Ovary (tissue), 9 donors: ENCODE measurements around the gene NDFIP1. TPM values are rescaled to one million over a fixed set of nuclear protein-coding genes. Genes with fewer than 3 reads are reported as not detected.
A peak's percentile ranks its signal among the peaks of the same experiment; 100 is the strongest.

Experiments
- DNase-seq, 5 donors: peaks; one replicate each; pipeline ENCODE4 v3.0.0-alpha.2; 2019 to 2020
- H3K27ac ChIP-seq, 2 donors: fragments of 200-600 bp; one replicate each; pipeline versions ENCODE4 v1.5.1 to v1.8.0; 2019 to 2022
- H3K27me3 ChIP-seq: fragments of 200-600 bp; one replicate; pipeline ENCODE4 v1.8.0; 2022
- H3K36me3 ChIP-seq: fragments of 200-600 bp; sonication (generic); one replicate; pipeline ENCODE4 v1.5.1; 2019
- H3K4me1 ChIP-seq: one replicate; pipeline ENCODE4 v1.8.1; 2013; ENCODE audit warnings: mild to moderate bottlenecking, moderate library complexity; ENCODE audit not compliant: insufficient read depth
- H3K4me3 ChIP-seq: fragments of 200-600 bp; sonication (generic); one replicate; pipeline ENCODE4 v1.5.1; 2017
- H3K9me3 ChIP-seq, 2 donors: fragments of 200-600 bp in 1 of 2; sonication (generic) in 1 of 2; one replicate each; pipeline versions ENCODE4 v1.5.1 to v1.8.1; 2013 to 2019; ENCODE audit warnings: mild to moderate bottlenecking in 1 of 2, moderate library complexity in 1 of 2
- EP300 ChIP-seq: sonication (generic); formaldehyde crosslinking; IDR thresholded peaks from one replicate; pipeline ENCODE4 v1.6.1; 2017; ENCODE audit warnings: antibody characterized with exemption
- POLR2A ChIP-seq: fragments of 450-650 bp; IDR thresholded peaks from one replicate; pipeline ENCODE4 v1.6.1; 2017; ENCODE audit warnings: antibody characterized with exemption, mild to moderate bottlenecking, moderate library complexity
- WGBS, 3 donors: extraction: QIAGEN DNeasy Blood & Tissue Kit in 1 of 3; methylation state at CpG; one replicate each; pipeline versions ENCODE4 v1.1.5 to v1.1.7; 2013 to 2017; 5-methylcytosine and 5-hydroxymethylcytosine counted together
- intact Hi-C, 4 donors: fragments of 100-400 bp; cut with DNase I; formaldehyde crosslinking; loops; one replicate each; pipeline versions ENCODE4 v1.11.0 to v1.15.1; 2022 to 2023
- polyA plus RNA-seq, 2 donors: library from polyadenylated mRNA; stranded (reverse); fragments of 200-250 nt in 1 of 2; fragments of 350-450 nt in 1 of 2; fragmentation: Illumina TruSeq in 1 of 2; extraction: RNeasy Lipid Tissue Mini Kit (QIAGEN cat#74804) in 1 of 2; gene quantifications; one replicate each; pipeline ENCODE4 v1.2.3, GENCODE V29; 2013 to 2014
- total RNA-seq, 7 donors: library from RNA; depleted of rRNA in 2 of 7; stranded (reverse); fragments of >200 nt in 2 of 7; fragmentation: NEBNext Ultra II Directional in 3 of 7; extraction: Animal tissue kit (Norgen Biotek cat#: 25700) in 3 of 7; gene quantifications; one replicate each; pipeline versions ENCODE4 v1.1.0 to v1.2.4, GENCODE V29; 2016 to 2023
- TF ChIP-seq, protein P1 (sequence below), 3 donors: fragments of 450-650 bp in 2 of 3; fragments of 200-600 bp in 1 of 3; IDR thresholded peaks; one replicate each; pipeline versions ENCODE4 v1.5.1 to v1.8.0; 2016 to 2022; ENCODE audit warnings: antibody characterized with exemption in 3 of 3, mild to moderate bottlenecking in 1 of 3
- donor health status: DM: no; HTN: no; CAD: no; lungs with moderate emphysema.
- donor health status: DM: no; HTN: no; CAD: no.
- donor health status: Bipolar disorder and iron deficiency.
- donor health status: DM: yes; HTN: yes; CAD: no.
- donor health status: DM: no; HTN: no; CAD: no.
- donor health status: DM: yes; HTN: yes; CAD: no.

NDFIP1 gene
- total and polyA plus RNA-seq, 9 donors = 54.8 to 192 (median 70.0) TPM

DNA sequence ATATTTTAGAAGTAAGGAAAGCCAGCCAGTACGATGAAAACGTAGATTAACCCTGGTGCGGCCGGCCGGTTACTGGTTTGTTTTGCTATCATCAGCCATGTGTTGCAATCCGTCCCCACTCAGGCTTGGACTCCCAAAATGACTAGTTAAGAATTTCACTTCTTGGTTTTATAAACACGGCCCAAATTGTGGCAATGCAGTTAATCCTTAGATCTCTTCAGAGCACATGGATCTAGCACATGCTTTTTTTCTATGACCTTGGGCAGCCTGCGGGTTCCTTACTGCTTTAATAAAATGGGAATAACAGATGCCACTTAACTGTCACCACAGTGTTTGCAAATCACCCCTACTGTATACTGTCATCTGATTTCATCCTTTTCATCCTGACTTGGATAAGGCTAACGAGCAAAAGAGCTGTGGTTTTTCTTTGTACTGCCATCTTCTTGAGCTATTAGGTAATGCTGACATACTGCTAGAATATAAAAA is 1.5 kb downstream of the NDFIP1 start:
- peak overlapping the region; percentile 97 to 98 for H3K27ac ChIP-seq
- no peaks in the 10 kb centered on the region for H3K27me3 ChIP-seq
- peak overlapping the region; percentile 99 for H3K4me3 ChIP-seq
- TF ChIP-seq EP300 = no peak
- TF ChIP-seq, protein P1, sequence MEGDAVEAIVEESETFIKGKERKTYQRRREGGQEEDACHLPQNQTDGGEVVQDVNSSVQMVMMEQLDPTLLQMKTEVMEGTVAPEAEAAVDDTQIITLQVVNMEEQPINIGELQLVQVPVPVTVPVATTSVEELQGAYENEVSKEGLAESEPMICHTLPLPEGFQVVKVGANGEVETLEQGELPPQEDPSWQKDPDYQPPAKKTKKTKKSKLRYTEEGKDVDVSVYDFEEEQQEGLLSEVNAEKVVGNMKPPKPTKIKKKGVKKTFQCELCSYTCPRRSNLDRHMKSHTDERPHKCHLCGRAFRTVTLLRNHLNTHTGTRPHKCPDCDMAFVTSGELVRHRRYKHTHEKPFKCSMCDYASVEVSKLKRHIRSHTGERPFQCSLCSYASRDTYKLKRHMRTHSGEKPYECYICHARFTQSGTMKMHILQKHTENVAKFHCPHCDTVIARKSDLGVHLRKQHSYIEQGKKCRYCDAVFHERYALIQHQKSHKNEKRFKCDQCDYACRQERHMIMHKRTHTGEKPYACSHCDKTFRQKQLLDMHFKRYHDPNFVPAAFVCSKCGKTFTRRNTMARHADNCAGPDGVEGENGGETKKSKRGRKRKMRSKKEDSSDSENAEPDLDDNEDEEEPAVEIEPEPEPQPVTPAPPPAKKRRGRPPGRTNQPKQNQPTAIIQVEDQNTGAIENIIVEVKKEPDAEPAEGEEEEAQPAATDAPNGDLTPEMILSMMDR (IDR thresholded peaks at IDR 0.05) = no peak
- no peak for TF ChIP-seq POLR2A
- intact Hi-C loops = no loop called here
- H3K4me1 ChIP-seq = no peaks in the 10 kb centered on the region
- H3K36me3 ChIP-seq = no peaks in the 10 kb centered on the region
- WGBS, 3 donors = 1 to 2% (median 1%) methylated on average over 9 of the region's 9 CpGs
- DNase-seq = peak in 2 of 5 donors; percentile 26 to 39
- no peaks in the 10 kb centered on the region for H3K9me3 ChIP-seq

DNA sequence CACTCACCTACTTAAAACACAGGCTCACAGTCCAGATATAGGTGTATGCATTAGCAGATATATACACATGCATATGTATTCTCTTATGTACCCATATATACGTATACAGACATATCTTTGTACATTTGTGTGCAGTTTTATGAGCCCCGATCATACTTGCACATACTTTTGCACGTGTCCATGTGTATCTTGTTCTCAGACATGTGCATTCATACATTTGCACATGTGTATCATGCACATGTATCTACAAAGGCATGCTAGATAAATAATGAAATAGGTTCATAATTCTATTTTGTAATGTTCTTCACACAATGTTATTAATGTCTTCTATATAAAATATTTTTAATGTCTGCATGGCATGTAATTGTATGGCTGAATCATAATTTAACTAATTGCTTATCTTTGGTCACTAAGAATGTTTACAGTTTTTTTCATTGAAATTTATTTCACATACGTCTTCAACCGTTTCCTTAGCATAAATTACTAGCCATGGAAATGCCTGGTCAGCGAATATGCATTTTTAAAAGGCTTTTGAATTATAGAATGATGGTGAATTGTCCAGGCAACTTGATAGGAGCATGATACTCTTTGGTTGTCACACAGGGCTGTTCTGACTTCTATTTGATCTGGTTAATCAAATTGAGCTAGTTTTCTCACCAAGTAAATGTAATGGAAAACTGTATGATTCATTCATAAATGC is 2.6 kb downstream of the NDFIP1 start:
- Histone ChIP-seq H3K27me3 (no peaks in the 10 kb centered on the region), H3K9me3 (no peaks in the 10 kb centered on the region), H3K27ac (no peak overlapping the region), H3K4me1 (no peaks in the 10 kb centered on the region), H3K36me3 (no peaks in the 10 kb centered on the region), H3K4me3 (no peak overlapping the region)
- intact Hi-C loops = no loop called here
- WGBS, 3 donors = 63 to 69% (median 65%) methylated on average over 6 of the region's 6 CpGs
- no peak for DNase-seq
- TF ChIP-seq, protein P1 (IDR thresholded peaks at IDR 0.05) = no peak
- TF ChIP-seq POLR2A (no peak), EP300 (no peak)

DNA sequence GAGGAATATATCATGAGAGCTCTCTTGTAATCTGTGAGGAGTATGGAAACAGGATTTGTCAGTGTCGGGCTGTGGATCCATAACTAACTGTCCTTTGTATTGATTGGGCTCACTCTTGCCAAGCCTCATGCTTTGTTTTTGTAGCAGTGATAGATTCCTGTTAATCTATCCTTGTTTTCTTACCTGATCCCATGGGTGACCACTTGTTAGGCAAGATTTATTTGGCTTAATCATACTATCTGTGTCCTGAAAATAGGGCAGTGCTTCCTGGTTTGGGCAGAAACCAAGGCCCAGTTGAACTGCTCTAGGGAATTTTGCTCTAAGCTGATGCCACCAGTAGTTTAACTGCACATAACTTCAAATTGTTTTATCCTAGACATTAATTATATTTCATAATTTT is 6.1 kb downstream of the NDFIP1 start:
- H3K9me3 ChIP-seq = no peaks in the 10 kb centered on the region
- 91 to 100% (median 97%) methylated on average over 1 of the region's 1 CpG for WGBS, 3 donors
- no peaks in the 10 kb centered on the region for H3K27me3 ChIP-seq
- no peak overlapping the region for H3K4me3 ChIP-seq
- intact Hi-C loops = no loop called here
- no peak overlapping the region for H3K27ac ChIP-seq
- TF ChIP-seq, protein P1 (IDR thresholded peaks at IDR 0.05) = no peak
- TF ChIP-seq EP300 = no peak
- no peak for DNase-seq
- no peaks in the 10 kb centered on the region for H3K36me3 ChIP-seq
- peaks cover 7% of the 10 kb centered on the region for H3K4me1 ChIP-seq

DNA sequence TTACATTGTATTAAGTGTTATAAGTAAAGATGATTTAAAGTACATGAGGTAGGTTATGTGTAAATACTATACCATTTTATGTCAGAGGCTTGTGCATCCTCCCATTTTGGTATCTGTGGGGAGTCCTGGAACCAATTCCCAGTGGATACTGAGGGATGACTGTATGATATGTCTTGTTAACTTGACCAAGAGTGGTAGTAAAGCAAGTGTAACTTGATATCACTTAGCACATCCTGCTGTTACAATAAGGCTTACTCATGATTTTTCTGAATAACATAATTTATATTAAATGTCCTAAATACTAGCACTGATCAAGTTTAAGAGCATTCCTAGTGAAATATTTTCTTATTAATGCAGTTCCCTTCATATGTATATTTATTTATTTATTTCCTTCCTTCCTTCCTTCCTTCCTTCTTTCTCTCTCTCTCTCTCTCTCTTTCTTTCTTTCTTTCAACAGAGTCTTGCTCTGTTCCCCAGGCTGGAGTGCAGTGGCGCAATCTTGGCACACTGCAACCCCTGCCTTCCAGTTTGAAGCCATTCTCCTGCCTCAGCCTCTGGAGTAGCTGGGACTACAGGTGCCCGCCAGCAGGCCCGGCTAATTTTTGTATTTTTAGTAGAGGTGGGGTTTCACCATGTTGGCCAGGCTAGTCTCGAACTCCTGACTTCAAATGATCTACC is 7.5 kb downstream of the NDFIP1 start:
- intact Hi-C loops = no loop called here
- DNase-seq = no peak

More for the DNA sequence above, 7.5 kb downstream of the NDFIP1 start:
- Histone ChIP-seq H3K4me1 (peaks cover 7% of the 10 kb centered on the region), H3K36me3 (no peaks in the 10 kb centered on the region), H3K27ac (no peak overlapping the region), H3K9me3 (no peaks in the 10 kb centered on the region), H3K4me3 (no peak overlapping the region), H3K27me3 (no peaks in the 10 kb centered on the region)
- 96 to 98% (median 97%) methylated on average over 4 of the region's 4 CpGs for WGBS, 3 donors
- TF ChIP-seq, protein P1 (IDR thresholded peaks at IDR 0.05) = no peak
- TF ChIP-seq EP300 (no peak), POLR2A (no peak)
